ENCODE data around the gene H2BW2. TPM values are rescaled to one million over a fixed set of nuclear protein-coding genes. Genes with fewer than 3 reads are reported as not detected.
"Not testable (repeated sequence)": the region's sequence is repeated elsewhere in the genome, so short reads cannot be mapped to it uniquely, and the experiment has no call there.

H2BW2 gene
- total RNA-seq, 4 donors from 2014 or later, result not detected

DNA sequence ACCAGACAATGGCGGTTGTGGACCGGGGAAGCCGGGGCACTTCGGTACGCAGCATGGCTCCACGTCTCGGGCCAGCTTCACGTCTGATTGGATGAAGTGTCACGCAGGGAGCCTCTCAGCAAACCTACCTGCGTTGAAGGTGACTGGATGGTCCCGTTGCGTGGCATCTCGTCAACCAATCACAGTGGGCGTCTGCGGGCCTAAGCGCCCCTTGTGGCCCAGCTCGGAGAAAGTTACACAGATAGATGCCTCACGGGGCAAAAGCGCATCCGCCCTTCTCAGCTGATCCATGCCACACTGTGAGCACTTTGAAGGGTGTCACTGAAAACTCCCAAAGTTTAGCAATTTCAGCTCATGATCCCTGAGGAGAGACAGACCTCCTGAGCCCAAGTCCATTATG lies 26.1 kb upstream of the H2BW2 start, which contains the start of gene H2BW1:
Gene H2BW1, minus strand, starts transcription at position 103 of the 400 bp plus-strand sequence. CDS start 132 bp downstream, outside the sequence.
- Histone ChIP-seq H3K27ac (replicated peaks in 1 of 4) (no peak within 1 kb of the TSS), H3K4me1 (no peaks in the 10 kb centered on the region), H3K9me3 (no peaks in the 10 kb centered on the region), H3K27me3 (no peaks in the 10 kb centered on the region), H3K36me3 (no peaks in the 10 kb centered on the region), H3K4me3 (no peak within 1 kb of the TSS)
- intact Hi-C loops (cut with DNase I), result no loop called here
- no peak for TF ChIP-seq POLR2AphosphoS5 (IDR thresholded peaks at IDR 0.05)
- no peak for TF ChIP-seq EP300 (IDR thresholded peaks at IDR 0.05)
- TF ChIP-seq CTCF (IDR thresholded peaks at IDR 0.05), result no peak
- TF ChIP-seq POLR2A (IDR thresholded peaks at IDR 0.05; ENCODE audit: low read depth), result no peak
- WGBS, result 80% methylated on average over 17 of the region's 20 CpGs
- no peak for DNase-seq (ENCODE audit: extremely low spot score)

DNA sequence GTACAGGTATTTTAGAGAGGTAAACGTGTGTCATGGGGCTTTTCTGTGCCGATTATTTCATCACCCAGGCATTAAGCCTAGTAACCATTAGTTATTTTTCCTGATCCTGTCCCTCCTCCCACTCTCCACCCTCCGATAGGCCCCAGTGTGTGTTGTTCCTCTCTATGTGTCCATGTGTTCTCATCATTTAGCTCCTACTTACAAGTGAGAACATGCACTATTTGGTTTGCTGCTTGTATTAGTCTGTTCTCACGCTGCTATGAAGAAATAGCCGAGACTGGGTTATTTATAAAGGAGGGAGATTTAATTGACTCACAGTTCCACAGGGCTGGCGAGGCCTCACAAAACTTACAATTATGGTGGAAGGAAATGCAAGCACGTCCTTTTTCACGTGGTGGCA lies 24.2 kb upstream of the H2BW2 start:
- DNase-seq (ENCODE audit: extremely low spot score); H3K4me3 ChIP-seq; intact Hi-C loops (cut with DNase I); H3K27ac ChIP-seq (replicated peaks in 1 of 4); H3K4me1 ChIP-seq; H3K9me3 ChIP-seq; H3K27me3 ChIP-seq; H3K36me3 ChIP-seq: not testable (repeated sequence)
- WGBS, result 71% methylated on average over 8 of the region's 8 CpGs

- Histone ChIP-seq H3K27ac (replicated peaks in 1 of 4) (no peak overlapping the region), H3K4me3 (no peak overlapping the region), H3K27me3 (peaks cover 0 to 11% (median 0%) of the 10 kb centered on the region in 4 donors), H3K36me3 (no peaks in the 10 kb centered on the region), H3K4me1 (no peaks in the 10 kb centered on the region), H3K9me3 (peaks cover 0 to 13% (median 0%) of the 10 kb centered on the region in 4 donors)
- WGBS, result 70% methylated on average over 11 of the region's 11 CpGs
- intact Hi-C loops (cut with DNase I), result no loop called here
- TF ChIP-seq EP300 (IDR thresholded peaks at IDR 0.05) (no peak), CTCF (IDR thresholded peaks at IDR 0.05) (no peak), POLR2AphosphoS5 (IDR thresholded peaks at IDR 0.05) (no peak), POLR2A (IDR thresholded peaks at IDR 0.05; ENCODE audit: low read depth) (no peak)
- DNase-seq (ENCODE audit: extremely low spot score), result no peak
Observed at GRCh38 chrX:104018126-104018525, 21.6 kb upstream of the H2BW2 start.

- TF ChIP-seq POLR2A (IDR thresholded peaks at IDR 0.05; ENCODE audit: low read depth) (no peak), CTCF (IDR thresholded peaks at IDR 0.05) (no peak), EP300 (IDR thresholded peaks at IDR 0.05) (no peak), POLR2AphosphoS5 (IDR thresholded peaks at IDR 0.05) (no peak)
- intact Hi-C loops (cut with DNase I), result no loop called here
- H3K4me3 ChIP-seq, result no peak overlapping the region
- no peaks in the 10 kb centered on the region for H3K36me3 ChIP-seq
- no peak for DNase-seq (ENCODE audit: extremely low spot score)
- WGBS, result 69% methylated on average over 4 of the region's 4 CpGs
- peaks cover 0 to 4% (median 0%) of the 10 kb centered on the region in 4 donors for H3K27me3 ChIP-seq
- no peaks in the 10 kb centered on the region for H3K9me3 ChIP-seq
- no peaks in the 10 kb centered on the region for H3K4me1 ChIP-seq
- no peak overlapping the region for H3K27ac ChIP-seq (replicated peaks in 1 of 4)
Observed at GRCh38 chrX:104041003-104041402, 1.2 kb downstream of the H2BW2 start.

DNA sequence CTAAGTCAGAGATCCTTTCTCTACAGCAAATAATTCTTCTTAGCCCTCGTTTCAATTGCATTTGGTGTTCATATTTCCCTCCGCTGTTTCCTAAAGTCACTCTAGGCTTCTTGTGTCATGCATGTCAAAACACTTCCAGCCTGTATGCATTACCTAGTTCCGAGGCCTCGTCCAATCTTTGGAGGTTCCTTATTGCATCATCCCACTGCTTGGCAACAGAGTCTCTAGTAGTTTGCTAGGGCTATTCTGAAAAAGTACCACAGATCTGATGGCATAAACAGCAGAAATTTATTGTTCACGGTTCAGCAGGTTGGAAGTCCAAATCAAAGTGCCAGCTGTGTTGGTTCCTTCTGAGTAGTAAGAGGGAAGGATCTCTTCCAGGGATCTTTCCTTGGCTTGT lies 5.9 kb downstream of the H2BW2 start:
- intact Hi-C loops (cut with DNase I), result no loop called here
- DNase-seq (ENCODE audit: extremely low spot score), result no peak
- H3K36me3 ChIP-seq, result no peaks in the 10 kb centered on the region
- TF ChIP-seq POLR2A (IDR thresholded peaks at IDR 0.05; ENCODE audit: low read depth) (no peak), POLR2AphosphoS5 (IDR thresholded peaks at IDR 0.05) (no peak), EP300 (IDR thresholded peaks at IDR 0.05) (no peak), CTCF (IDR thresholded peaks at IDR 0.05) (no peak)
- no peaks in the 10 kb centered on the region for H3K9me3 ChIP-seq
- WGBS, result 75% methylated on average over 5 of the region's 5 CpGs
- H3K4me1 ChIP-seq, result no peaks in the 10 kb centered on the region
- no peak overlapping the region for H3K27ac ChIP-seq (replicated peaks in 1 of 4)
- no peak overlapping the region for H3K4me3 ChIP-seq
- no peaks in the 10 kb centered on the region for H3K27me3 ChIP-seq

Data from esophagus muscularis mucosa (tissue), 4 donors.